ENCODE results near the gene XIRP1.

GRCh38 chr3:39134305-39134704 lies 58.1 kb downstream of the XIRP1 start:
- TF ChIP-seq CTCF (IDR thresholded peaks at IDR 0.05) (no peak), POLR2A (IDR thresholded peaks at IDR 0.05; ENCODE audit: low read depth) (no peak), POLR2AphosphoS5 (IDR thresholded peaks at IDR 0.05) (no peak)
